Lung (tissue), 12 donors: Measurements from ENCODE around the gene NOS1AP. TPM values are rescaled to one million over a fixed set of nuclear protein-coding genes. Genes with fewer than 3 reads are reported as not detected.

Experiments
- ATAC-seq: fragments of 200-7000 bp; cut with Tn5 transposase; one replicate; pipeline ENCODE4 v1.9.1; 2020; ENCODE audit warnings: moderate number of reproducible peaks; ENCODE audit not compliant: insufficient read depth, low FRiP score
- DNase-seq, 3 donors: peaks; one replicate each; pipeline ENCODE4 v3.0.0-alpha.2; 2013 to 2017
- H3K27ac ChIP-seq, 2 donors: one replicate each; pipeline ENCODE4 v1.5.1; 2013; ENCODE audit warnings: mild to moderate bottlenecking in 2 of 2, moderate library complexity in 2 of 2, control low read depth in 1 of 2, inconsistent platforms in 1 of 2, low read depth in 1 of 2, low read length in 1 of 2
- H3K27me3 ChIP-seq, 3 donors: one replicate each; pipeline ENCODE4 v1.5.1; 2013; ENCODE audit warnings: low read length in 2 of 3; ENCODE audit not compliant: control insufficient read depth in 3 of 3, insufficient read depth in 3 of 3
- H3K36me3 ChIP-seq, 4 donors: one replicate each; pipeline ENCODE4 v1.5.1; 2013; ENCODE audit warnings: low read length in 4 of 4, mild to moderate bottlenecking in 1 of 4, moderate library complexity in 1 of 4; ENCODE audit not compliant: control insufficient read depth in 4 of 4, insufficient read depth in 4 of 4
- H3K4me1 ChIP-seq, 5 donors: one replicate each; pipeline ENCODE4 v1.5.1; 2013; ENCODE audit warnings: low read length in 5 of 5, mild to moderate bottlenecking in 2 of 5, moderate library complexity in 1 of 5; ENCODE audit not compliant: control insufficient read depth in 5 of 5, insufficient read depth in 5 of 5
- H3K4me3 ChIP-seq: one replicate; pipeline ENCODE4 v1.5.1; 2013; ENCODE audit warnings: mild to moderate bottlenecking, control low read depth, moderate library complexity
- H3K9ac ChIP-seq, 2 donors: one replicate each; pipeline ENCODE4 v1.5.1; 2013; ENCODE audit warnings: low read length in 2 of 2, control low read depth in 1 of 2; ENCODE audit not compliant: insufficient read depth in 1 of 2
- H3K9me3 ChIP-seq, 4 donors: one replicate each; pipeline ENCODE4 v1.5.1; 2013; ENCODE audit warnings: low read length in 3 of 4, mild to moderate bottlenecking in 1 of 4, moderate library complexity in 1 of 4; ENCODE audit not compliant: control insufficient read depth in 4 of 4, insufficient read depth in 3 of 4
- WGBS, 2 donors: extraction: QIAGEN DNeasy Blood & Tissue Kit; methylation state at CpG; one replicate each; pipeline ENCODE4 v1.1.7; 2013; 5-methylcytosine and 5-hydroxymethylcytosine counted together
- polyA plus RNA-seq, 2 donors: library from polyadenylated mRNA; stranded (reverse); fragments of 200-250 nt; gene quantifications; one replicate each; pipeline ENCODE4 v1.2.1, GENCODE V29; 2013
- total RNA-seq, 2 donors: library from RNA; depleted of rRNA in 1 of 2; stranded (reverse); fragments of >200 nt in 1 of 2; gene quantifications; one replicate each; pipeline ENCODE4 v1.2.1, GENCODE V29; 2014 to 2021
- TF ChIP-seq, protein P1 (sequence below): IDR thresholded peaks from 2 replicates; pipeline ENCODE4 v1.5.1; 2012; ENCODE audit warnings: mild to moderate bottlenecking; ENCODE audit errors: control extremely low read depth, extremely low read depth
- donor health status: control.
- donor health status: control.
- donor health status: Bipolar disorder and iron deficiency.
- donor health status: healthy.
- donor health status: DM: yes; HTN: yes; CAD: no.

Gene NOS1AP
- total and polyA plus RNA-seq, 4 donors, result 0.57 to 5.0 (median 1.2) TPM

DNA sequence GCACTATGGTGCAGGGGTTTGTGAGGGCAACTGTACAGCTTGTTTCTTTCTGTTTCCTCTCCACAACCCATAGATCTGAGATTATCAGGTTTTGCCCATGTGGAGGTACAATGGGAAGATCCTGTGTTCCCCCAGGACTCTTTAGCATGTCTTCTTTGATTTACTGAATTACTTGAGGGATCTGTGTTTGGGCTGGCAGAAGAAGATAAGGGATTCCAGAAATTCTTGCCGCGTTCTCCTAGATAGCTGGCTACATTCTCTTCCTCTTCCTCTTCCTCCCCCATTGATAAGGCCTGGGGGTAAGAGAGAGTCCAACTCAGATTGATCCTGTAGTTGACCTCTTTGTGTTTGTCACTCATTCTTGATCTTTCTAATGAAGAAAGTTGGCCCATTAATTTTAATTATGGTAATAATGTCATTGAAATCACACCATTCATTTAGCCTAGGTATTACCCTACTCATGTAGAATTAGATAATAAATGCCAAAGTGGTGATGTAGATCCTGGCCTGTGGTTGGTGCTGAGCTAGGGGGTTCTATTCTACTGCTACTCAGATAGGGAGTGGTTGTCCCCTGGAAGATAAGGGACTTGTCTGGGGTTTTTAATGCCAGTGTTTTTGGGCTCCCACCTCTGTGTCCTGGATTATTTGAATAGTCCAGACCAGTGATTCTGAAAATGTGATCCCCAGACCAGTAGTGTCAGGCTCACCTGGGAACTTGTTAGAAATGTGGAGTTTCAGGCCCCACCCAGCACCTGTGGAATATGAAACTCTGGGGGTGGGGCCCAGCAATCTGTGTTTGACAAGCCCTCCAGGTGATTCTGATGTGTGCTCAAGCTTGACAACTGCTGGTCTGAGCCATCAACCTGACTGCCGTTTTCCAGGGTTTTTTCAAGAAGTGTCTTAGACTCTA lies 122.2 kb downstream of the NOS1AP start:
- no peak overlapping the region for H3K27ac ChIP-seq
- H3K36me3 ChIP-seq, result no peaks in the 10 kb centered on the region
- TF ChIP-seq, protein P1, sequence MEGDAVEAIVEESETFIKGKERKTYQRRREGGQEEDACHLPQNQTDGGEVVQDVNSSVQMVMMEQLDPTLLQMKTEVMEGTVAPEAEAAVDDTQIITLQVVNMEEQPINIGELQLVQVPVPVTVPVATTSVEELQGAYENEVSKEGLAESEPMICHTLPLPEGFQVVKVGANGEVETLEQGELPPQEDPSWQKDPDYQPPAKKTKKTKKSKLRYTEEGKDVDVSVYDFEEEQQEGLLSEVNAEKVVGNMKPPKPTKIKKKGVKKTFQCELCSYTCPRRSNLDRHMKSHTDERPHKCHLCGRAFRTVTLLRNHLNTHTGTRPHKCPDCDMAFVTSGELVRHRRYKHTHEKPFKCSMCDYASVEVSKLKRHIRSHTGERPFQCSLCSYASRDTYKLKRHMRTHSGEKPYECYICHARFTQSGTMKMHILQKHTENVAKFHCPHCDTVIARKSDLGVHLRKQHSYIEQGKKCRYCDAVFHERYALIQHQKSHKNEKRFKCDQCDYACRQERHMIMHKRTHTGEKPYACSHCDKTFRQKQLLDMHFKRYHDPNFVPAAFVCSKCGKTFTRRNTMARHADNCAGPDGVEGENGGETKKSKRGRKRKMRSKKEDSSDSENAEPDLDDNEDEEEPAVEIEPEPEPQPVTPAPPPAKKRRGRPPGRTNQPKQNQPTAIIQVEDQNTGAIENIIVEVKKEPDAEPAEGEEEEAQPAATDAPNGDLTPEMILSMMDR, result no peak
- peaks cover 0 to under 1% (median 0%) of the 10 kb centered on the region in 4 donors for H3K9me3 ChIP-seq
- H3K4me1 ChIP-seq, result peaks cover 18 to 40% (median 27%) of the 10 kb centered on the region in 5 donors
- H3K27me3 ChIP-seq, result no peaks in the 10 kb centered on the region
- 73 to 81% methylated on average over 3 of the region's 3 CpGs for WGBS, 2 donors
- DNase-seq (no peak), ATAC-seq (peak; percentile 64)
- H3K9ac ChIP-seq, result no peak overlapping the region
- H3K4me3 ChIP-seq, result no peak overlapping the region

DNA sequence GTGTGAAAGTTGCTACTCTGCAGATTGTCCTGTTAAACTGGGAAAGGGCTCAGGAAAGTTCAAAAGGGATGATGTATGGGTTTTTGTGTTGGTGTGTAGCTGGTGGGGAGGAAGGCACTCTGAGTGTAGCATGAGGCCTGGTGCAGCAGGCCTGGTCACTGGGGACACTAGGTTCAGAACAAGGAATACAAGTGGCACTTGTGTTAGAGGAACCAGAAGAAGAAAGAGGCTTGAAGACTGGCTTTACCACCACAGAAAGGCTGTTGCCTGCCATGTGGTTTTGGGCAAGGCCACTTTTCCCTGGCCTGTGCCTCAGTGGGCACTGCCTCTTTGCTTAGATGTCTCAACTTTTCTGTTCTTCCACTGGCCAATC lies 122.8 kb downstream of the NOS1AP start:
- DNase-seq, result no peak
- Histone ChIP-seq H3K36me3 (no peaks in the 10 kb centered on the region), H3K9me3 (no peaks in the 10 kb centered on the region), H3K27ac (no peak overlapping the region), H3K9ac (no peak overlapping the region), H3K27me3 (no peaks in the 10 kb centered on the region), H3K4me1 (peaks cover 18 to 46% (median 27%) of the 10 kb centered on the region in 5 donors), H3K4me3 (no peak overlapping the region)
- peak; percentile 20 for ATAC-seq
- TF ChIP-seq, protein P1, result no peak

DNA sequence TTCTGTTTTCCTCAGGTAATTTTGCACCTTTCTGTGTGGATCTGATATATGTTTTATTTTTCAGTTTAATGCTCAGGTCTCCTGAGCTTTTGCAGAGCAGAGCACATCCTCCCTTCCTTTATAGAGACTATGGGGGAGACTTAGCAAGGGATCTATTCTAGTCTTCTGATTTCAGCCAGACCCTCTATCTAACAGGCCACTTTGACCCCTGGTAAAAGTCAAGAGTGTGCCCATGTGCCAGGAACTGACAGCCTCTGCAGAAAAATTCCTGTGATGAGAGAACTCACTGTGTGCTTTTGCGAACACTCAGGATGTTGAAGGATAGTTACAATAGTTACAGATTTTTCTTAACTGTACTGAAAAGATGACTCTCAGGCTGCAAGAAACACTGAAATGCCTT lies 123.3 kb downstream of the NOS1AP start:
- Histone ChIP-seq H3K4me3 (no peak overlapping the region), H3K9ac (peak overlapping the region in 1 of 2 donors; percentile 18), H3K9me3 (no peaks in the 10 kb centered on the region), H3K36me3 (no peaks in the 10 kb centered on the region), H3K27ac (no peak overlapping the region), H3K4me1 (peaks cover 18 to 47% (median 27%) of the 10 kb centered on the region in 5 donors), H3K27me3 (no peaks in the 10 kb centered on the region)
- WGBS, 2 donors, result 88 to 100% methylated on average over 1 of the region's 1 CpG
- TF ChIP-seq, protein P1, result no peak
- ATAC-seq, result no peak
- DNase-seq, result no peak
